T-helper 2 cell treated with Interferon-gamma antibody and Interleukin-4, amounts not matched to agents 5 μg/mL and 100 μg/mL, for 36 hours (primary cell): ENCODE measurements around the gene TTC23.
"Not testable (repeated sequence)": the region's sequence is repeated elsewhere in the genome, so short reads cannot be mapped to it uniquely, and the experiment has no call there.

Experiments used
- DNase-seq: peaks from one replicate; pipeline ENCODE4 v3.0.0; 2021; ENCODE audit warnings: low spot score
- H3K27ac Mint-ChIP-seq: one replicate; pipeline ENCODE4 v1.8.0; 2021; ENCODE audit warnings: mild to moderate bottlenecking, mixed read lengths
- H3K27me3 Mint-ChIP-seq: one replicate; pipeline ENCODE4 v1.8.0; 2021; ENCODE audit warnings: low read depth, mixed read lengths
- H3K36me3 Mint-ChIP-seq: one replicate; pipeline ENCODE4 v1.8.0; 2021; ENCODE audit warnings: low read depth, mixed read lengths
- H3K4me1 Mint-ChIP-seq: one replicate; pipeline ENCODE4 v1.8.0; 2021; ENCODE audit warnings: low read depth, mixed read lengths
- H3K4me3 Mint-ChIP-seq: one replicate; pipeline ENCODE4 v1.8.0; 2022; ENCODE audit warnings: mild to moderate bottlenecking, moderate library complexity, mixed read lengths
- H3K9me3 Mint-ChIP-seq: one replicate; pipeline ENCODE4 v1.8.0; 2021; ENCODE audit warnings: mixed read lengths

Gene TTC23

GRCh38 chr15:99201408-99202175 is 47.8 kb downstream of the TTC23 start:
- no peak for DNase-seq
- H3K36me3 Mint-ChIP-seq = no peaks in the 10 kb centered on the region
- H3K9me3 Mint-ChIP-seq = no peaks in the 10 kb centered on the region
- no peak overlapping the region for H3K27ac Mint-ChIP-seq
- H3K27me3 Mint-ChIP-seq = peaks cover 17% of the 10 kb centered on the region
- no peaks in the 10 kb centered on the region for H3K4me1 Mint-ChIP-seq
- no peak overlapping the region for H3K4me3 Mint-ChIP-seq

GRCh38 chr15:99197856-99198255 is 51.5 kb downstream of the TTC23 start:
- Mint-ChIP-seq H3K9me3 (no peaks in the 10 kb centered on the region), H3K36me3 (no peaks in the 10 kb centered on the region), H3K27me3 (no peaks in the 10 kb centered on the region), H3K27ac (no peak overlapping the region), H3K4me3 (no peak overlapping the region), H3K4me1 (no peaks in the 10 kb centered on the region)
- no peak for DNase-seq

DNA sequence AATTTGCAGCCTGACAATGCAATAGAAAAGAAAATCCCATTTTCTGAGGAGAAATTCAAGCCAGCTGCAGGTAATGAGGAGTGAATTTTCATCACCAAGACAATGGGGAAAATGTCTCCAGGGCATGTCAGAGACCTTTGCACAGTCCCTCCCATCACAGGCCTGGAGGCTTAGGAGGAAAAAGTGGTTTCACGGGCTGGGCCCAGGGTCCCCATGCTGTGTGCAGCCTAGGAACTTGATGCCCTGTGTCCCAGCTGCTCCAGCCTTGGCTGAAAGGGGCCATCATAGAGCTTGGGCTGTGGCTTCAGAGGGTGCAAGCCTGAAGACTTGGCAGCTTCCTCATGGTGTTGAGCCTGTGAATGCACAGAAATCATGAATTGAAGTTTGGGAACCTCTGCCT is 57.2 kb downstream of the TTC23 start:
- H3K27ac Mint-ChIP-seq, DNase-seq, H3K4me1 Mint-ChIP-seq, H3K4me3 Mint-ChIP-seq, H3K9me3 Mint-ChIP-seq, H3K36me3 Mint-ChIP-seq, H3K27me3 Mint-ChIP-seq: not testable (repeated sequence)

DNA sequence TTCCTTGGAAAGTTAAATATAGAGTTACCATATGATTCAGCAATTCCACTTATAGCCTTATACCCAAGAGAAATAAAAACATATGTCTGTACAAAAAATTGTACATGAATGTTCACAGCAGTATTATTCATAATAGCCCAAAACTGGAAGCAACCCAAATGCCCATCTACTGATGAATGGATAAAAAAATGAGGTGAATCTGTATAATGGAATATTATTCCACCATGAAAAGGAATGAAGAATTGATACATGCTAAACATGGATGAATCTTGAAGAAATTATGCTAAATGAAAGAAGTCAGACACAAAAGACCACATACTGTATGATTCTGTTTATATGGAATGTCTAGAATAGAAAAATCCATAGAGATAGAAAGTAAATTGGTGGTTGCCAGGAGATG is 61.4 kb downstream of the TTC23 start:
- H3K4me1 Mint-ChIP-seq = no peaks in the 10 kb centered on the region
- DNase-seq = no peak
- H3K27me3 Mint-ChIP-seq = peaks cover 2% of the 10 kb centered on the region
- no peaks in the 10 kb centered on the region for H3K36me3 Mint-ChIP-seq
- no peak overlapping the region for H3K4me3 Mint-ChIP-seq
- no peaks in the 10 kb centered on the region for H3K9me3 Mint-ChIP-seq
- H3K27ac Mint-ChIP-seq = no peak overlapping the region

GRCh38 chr15:99185414-99186130 is 63.8 kb downstream of the TTC23 start:
- Mint-ChIP-seq H3K27ac (no peak overlapping the region), H3K4me3 (no peak overlapping the region)

DNA sequence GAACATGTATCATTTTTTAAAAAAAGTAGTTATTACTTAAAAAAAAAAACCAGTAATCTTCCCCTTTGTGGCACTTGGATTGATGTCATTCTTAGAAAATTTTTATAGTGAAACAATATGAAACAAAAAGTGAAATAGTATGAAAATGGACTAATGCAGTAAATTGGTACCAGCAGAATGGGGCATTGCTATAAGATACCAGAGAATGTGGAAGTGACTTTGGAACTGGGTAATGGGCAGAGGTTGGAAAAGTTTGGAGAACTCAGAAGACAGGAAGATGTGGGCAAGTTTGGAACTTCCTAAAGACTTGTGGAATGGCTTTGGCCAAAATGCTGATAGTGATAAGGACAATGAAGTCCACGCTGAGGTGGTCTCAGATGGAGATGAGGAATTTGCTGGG is 66.6 kb downstream of the TTC23 start:
- no peak overlapping the region for H3K27ac Mint-ChIP-seq
- peaks cover 7% of the 10 kb centered on the region for H3K27me3 Mint-ChIP-seq
- H3K36me3 Mint-ChIP-seq = no peaks in the 10 kb centered on the region
- no peaks in the 10 kb centered on the region for H3K9me3 Mint-ChIP-seq
- H3K4me1 Mint-ChIP-seq = no peaks in the 10 kb centered on the region
- DNase-seq = no peak
- H3K4me3 Mint-ChIP-seq = no peak overlapping the region

More at GRCh38 chr15:99185414-99186130, 63.8 kb downstream of the TTC23 start:
- Mint-ChIP-seq H3K9me3 (no peaks in the 10 kb centered on the region), H3K27me3 (peaks cover 7% of the 10 kb centered on the region), H3K4me1 (no peaks in the 10 kb centered on the region), H3K36me3 (no peaks in the 10 kb centered on the region)
- DNase-seq = no peak

- H3K4me1 Mint-ChIP-seq = no peaks in the 10 kb centered on the region
- peaks cover 7% of the 10 kb centered on the region for H3K27me3 Mint-ChIP-seq
- no peaks in the 10 kb centered on the region for H3K9me3 Mint-ChIP-seq
- DNase-seq = no peak
- no peak overlapping the region for H3K27ac Mint-ChIP-seq
- no peaks in the 10 kb centered on the region for H3K36me3 Mint-ChIP-seq
- no peak overlapping the region for H3K4me3 Mint-ChIP-seq
These were observed 67.8 kb downstream of the TTC23 start for GRCh38 chr15:99181545-99181971.

- no peak overlapping the region for H3K4me3 Mint-ChIP-seq
- H3K27ac Mint-ChIP-seq = no peak overlapping the region
- H3K36me3 Mint-ChIP-seq = no peaks in the 10 kb centered on the region
- H3K9me3 Mint-ChIP-seq = no peaks in the 10 kb centered on the region
- H3K4me1 Mint-ChIP-seq = no peaks in the 10 kb centered on the region
- no peak for DNase-seq
- peaks cover 7% of the 10 kb centered on the region for H3K27me3 Mint-ChIP-seq
These were observed 68.4 kb downstream of the TTC23 start for GRCh38 chr15:99180964-99181306.

DNA sequence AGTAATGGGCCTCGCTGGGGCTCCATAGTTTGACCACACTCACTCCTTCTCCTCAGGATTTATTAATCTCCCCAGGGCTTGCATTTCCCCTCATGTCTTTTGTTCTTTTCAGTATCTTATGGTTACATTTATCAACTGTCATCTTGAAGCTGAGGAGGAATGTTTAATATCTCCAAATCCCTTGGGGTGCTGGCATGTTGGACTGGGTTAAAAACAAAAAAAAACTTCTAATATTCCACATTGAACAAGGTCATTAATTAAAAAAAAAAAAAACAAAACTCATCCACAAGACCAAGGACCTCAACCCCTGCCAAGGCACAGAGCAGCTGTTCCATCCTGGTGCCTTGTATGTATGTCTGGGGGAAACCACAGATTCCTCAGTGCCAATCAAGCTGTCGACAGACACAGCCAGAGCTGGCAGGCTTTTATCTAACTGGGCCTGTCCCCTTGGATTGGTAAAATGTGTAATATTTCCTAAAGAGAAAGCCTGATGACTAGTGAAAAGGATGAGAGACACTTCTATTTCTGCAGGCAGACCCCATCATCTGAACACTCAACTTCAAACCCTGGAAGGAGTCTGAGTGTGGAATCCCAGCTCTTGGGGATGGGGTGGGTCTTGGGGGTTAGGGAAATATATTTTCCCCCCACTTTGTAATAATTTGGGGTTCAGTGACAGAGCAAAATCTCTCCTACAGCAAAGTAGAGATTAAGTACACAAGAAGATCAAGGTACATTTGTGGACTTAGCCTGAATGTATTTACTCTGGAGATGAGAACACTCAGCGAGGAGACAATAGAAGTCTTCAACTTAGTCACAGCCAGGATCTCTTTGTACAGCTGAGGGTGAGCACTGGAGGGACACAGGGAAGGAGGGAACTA is 69.1 kb downstream of the TTC23 start:
- H3K4me1 Mint-ChIP-seq = no peaks in the 10 kb centered on the region
- no peaks in the 10 kb centered on the region for H3K9me3 Mint-ChIP-seq
- no peak overlapping the region for H3K27ac Mint-ChIP-seq
- H3K36me3 Mint-ChIP-seq = no peaks in the 10 kb centered on the region
- H3K27me3 Mint-ChIP-seq = peaks cover 7% of the 10 kb centered on the region
- H3K4me3 Mint-ChIP-seq = no peak overlapping the region
- DNase-seq = no peak

GRCh38 chr15:99177679-99178078 is 71.7 kb downstream of the TTC23 start:
- Mint-ChIP-seq H3K4me3 (no peak overlapping the region), H3K36me3 (no peaks in the 10 kb centered on the region), H3K9me3 (no peaks in the 10 kb centered on the region), H3K27me3 (peaks cover 7% of the 10 kb centered on the region), H3K27ac (no peak overlapping the region), H3K4me1 (no peaks in the 10 kb centered on the region)
- DNase-seq = no peak

DNA sequence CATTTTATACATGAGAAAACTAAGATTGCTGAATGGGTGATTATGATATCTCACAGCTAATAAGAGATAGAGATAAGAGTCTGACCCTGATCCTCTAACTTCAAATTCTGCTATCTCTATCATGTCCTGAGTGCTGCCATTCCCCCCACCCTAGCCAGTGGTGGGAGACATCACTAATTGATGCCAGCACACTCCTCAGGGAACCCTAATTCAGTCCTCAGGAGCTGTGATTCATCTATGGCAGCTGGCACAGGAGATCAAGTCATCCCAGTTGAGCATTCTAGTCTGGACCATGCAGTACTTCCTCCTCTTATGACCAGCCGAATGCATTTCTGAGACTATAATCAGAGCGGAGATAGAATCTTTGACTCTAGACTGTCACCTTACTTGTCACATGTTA is 72.6 kb downstream of the TTC23 start:
- H3K36me3 Mint-ChIP-seq = no peaks in the 10 kb centered on the region
- no peak overlapping the region for H3K27ac Mint-ChIP-seq
- H3K4me3 Mint-ChIP-seq = no peak overlapping the region
- no peaks in the 10 kb centered on the region for H3K4me1 Mint-ChIP-seq
- H3K9me3 Mint-ChIP-seq = no peaks in the 10 kb centered on the region
- no peak for DNase-seq
- H3K27me3 Mint-ChIP-seq = peaks cover 7% of the 10 kb centered on the region

DNA sequence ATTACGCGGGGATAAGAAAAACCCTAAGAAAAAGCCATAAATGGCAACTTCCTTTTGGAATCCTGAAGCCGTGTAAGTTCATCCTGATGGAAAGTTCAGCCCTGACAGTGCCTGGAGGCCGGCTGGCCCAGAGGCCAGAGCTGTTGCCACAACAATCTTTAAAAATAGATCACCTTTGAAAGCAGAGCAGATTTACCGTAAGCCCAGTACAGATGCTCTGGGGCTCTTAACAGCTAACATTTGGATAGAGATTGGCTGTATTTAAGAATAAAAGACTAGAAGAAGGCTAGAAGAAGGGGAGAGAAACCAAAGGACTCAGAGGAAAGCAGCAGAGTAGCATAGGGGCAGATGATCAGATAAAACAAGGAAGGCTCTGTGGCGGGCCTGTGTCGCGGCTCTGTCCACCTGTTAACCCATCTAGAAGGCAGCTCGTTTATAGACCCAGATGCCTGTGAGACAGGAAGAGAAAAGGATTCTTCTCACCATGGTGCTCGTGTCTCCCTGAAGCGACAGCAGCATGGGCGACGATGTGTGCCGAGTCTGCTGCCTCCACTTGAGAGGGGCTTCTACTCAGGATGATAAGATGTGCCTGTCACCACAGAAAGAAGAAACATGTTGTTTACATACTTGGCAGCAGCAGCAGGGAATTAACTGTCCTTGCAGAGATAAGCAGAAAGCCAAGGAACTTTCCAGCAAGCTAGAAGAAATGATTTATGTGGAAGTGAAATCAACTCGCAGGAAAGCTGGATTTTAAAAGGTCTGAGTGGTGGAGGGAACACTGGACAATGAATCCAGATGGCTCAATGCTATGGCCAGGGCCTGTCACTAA is 74.6 kb downstream of the TTC23 start:
- no peak overlapping the region for H3K4me3 Mint-ChIP-seq
- H3K4me1 Mint-ChIP-seq = no peaks in the 10 kb centered on the region
- H3K27me3 Mint-ChIP-seq = peaks cover 2% of the 10 kb centered on the region
- no peak overlapping the region for H3K27ac Mint-ChIP-seq
- DNase-seq = no peak
- H3K36me3 Mint-ChIP-seq = no peaks in the 10 kb centered on the region
- no peaks in the 10 kb centered on the region for H3K9me3 Mint-ChIP-seq

GRCh38 chr15:99172989-99173388 is 76.4 kb downstream of the TTC23 start:
- H3K4me1 Mint-ChIP-seq = no peaks in the 10 kb centered on the region
- H3K27ac Mint-ChIP-seq = no peak overlapping the region
- no peak for DNase-seq
- no peak overlapping the region for H3K4me3 Mint-ChIP-seq
- no peaks in the 10 kb centered on the region for H3K27me3 Mint-ChIP-seq
- H3K36me3 Mint-ChIP-seq = no peaks in the 10 kb centered on the region
- H3K9me3 Mint-ChIP-seq = no peaks in the 10 kb centered on the region
